SK-N-SH (cell line): ENCODE data around the gene SNRNP27. TPM values are rescaled to one million over a fixed set of nuclear protein-coding genes. Genes with fewer than 3 reads are reported as not detected.

Source experiments
- CTCF ChIA-PET: fragments of 300-600, 350-600 bp; formaldehyde crosslinking; extraction: SDS; loops from one replicate; lab custom pipeline; 2021; lab: Yijun Ruan, JAX
- POLR2A ChIA-PET: fragments of 350-600 bp; sonication (Branson Sonifier 250); formaldehyde crosslinking; extraction: SDS; loops from one replicate; lab custom pipeline; 2020; ENCODE audit warnings: antibody characterized with exemption, inconsistent platforms; lab: Yijun Ruan, JAX
- DNase-seq: peaks from one replicate; pipeline ENCODE4 v3.0.0; 2012
- H2AFZ ChIP-seq: fragments of 200-600 bp; sonication (generic); 2 replicates; pipeline ENCODE4 v1.8.1; 2016; ENCODE audit warnings: antibody characterized with exemption, mild to moderate bottlenecking, low read depth
- H3F3A ChIP-seq: fragments of 200-600 bp; sonication (generic); replicated peaks from 2 replicates; pipeline ENCODE3; 2016; ENCODE audit warnings: antibody characterized with exemption, mild to moderate bottlenecking; ENCODE audit not compliant: insufficient read depth
- H3K27ac ChIP-seq, 2 experiments: fragments of 200-500 bp in 1 of 2; fragments of 200-600 bp in 1 of 2; sonication (Bioruptor generic) in 1 of 2; sonication (generic), shearing (Covaris generic) in 1 of 2; 2 replicates each; pipeline versions ENCODE4 v1.5.1 to v1.6.1; 2014 to 2016; ENCODE audit warnings: low read depth in 2 of 2, inconsistent platforms in 1 of 2, low read length in 1 of 2, mild to moderate bottlenecking in 1 of 2, mixed read lengths in 1 of 2
- H3K27me3 ChIP-seq: fragments of 200-600 bp; sonication (generic), shearing (Covaris generic); 2 replicates; pipeline ENCODE4 v1.6.1; 2016; ENCODE audit warnings: mixed run types; ENCODE audit not compliant: insufficient read depth
- H3K36me3 ChIP-seq, 2 experiments: fragments of 200-500 bp in 1 of 2; fragments of 200-600 bp in 1 of 2; sonication (Bioruptor generic) in 1 of 2; sonication (generic) in 1 of 2; replicated peaks in 1 of 2; 2 replicates each; pipeline versions ENCODE3 to v1.5.1; 2014 to 2016; ENCODE audit warnings: low read length in 1 of 2, mild to moderate bottlenecking in 1 of 2; ENCODE audit not compliant: insufficient read depth in 2 of 2, control insufficient read depth in 1 of 2
- H3K4me1 ChIP-seq, 2 experiments: fragments of 200-500 bp in 1 of 2; fragments of 200-600 bp in 1 of 2; sonication (Bioruptor generic) in 1 of 2; sonication (generic), shearing (Covaris generic) in 1 of 2; 2 replicates each; pipeline versions ENCODE4 v1.5.1 to v1.6.1; 2014 to 2016; ENCODE audit warnings: low read depth in 1 of 2, low read length in 1 of 2, mixed run types in 1 of 2; ENCODE audit not compliant: insufficient read depth in 2 of 2, control insufficient read depth in 1 of 2
- H3K4me2 ChIP-seq: fragments of 200-600 bp; sonication (generic), shearing (Covaris generic); 2 replicates; pipeline ENCODE4 v1.6.1; 2017; ENCODE audit warnings: mixed run types
- H3K4me3 ChIP-seq, 2 experiments: fragments of 200-500 bp in 1 of 2; fragments of 200-600 bp in 1 of 2; sonication (Bioruptor generic) in 1 of 2; sonication (generic), shearing (Covaris generic) in 1 of 2; 2 replicates each; pipeline versions ENCODE4 v1.5.1 to v1.8.1; 2014 to 2016; ENCODE audit warnings: low read depth in 2 of 2, inconsistent platforms in 1 of 2, low read length in 1 of 2, mild to moderate bottlenecking in 1 of 2, mixed read lengths in 1 of 2, moderate library complexity in 1 of 2
- H3K79me2 ChIP-seq: fragments of 200-600 bp; sonication (generic); 2 replicates; pipeline ENCODE4 v1.8.1; 2017; ENCODE audit warnings: mild to moderate bottlenecking; ENCODE audit not compliant: insufficient read depth
- H3K9ac ChIP-seq: fragments of 200-600 bp; sonication (generic); 2 replicates; pipeline ENCODE4 v1.6.1; 2017; ENCODE audit warnings: mixed run types
- H3K9me2 ChIP-seq: fragments of 200-600 bp; sonication (generic); 2 replicates; pipeline ENCODE4 v1.6.1; 2017; ENCODE audit warnings: mixed run types
- H3K9me3 ChIP-seq: fragments of 200-600 bp; sonication (generic); 2 replicates; pipeline ENCODE4 v1.6.1; 2017; ENCODE audit warnings: mixed run types, mild to moderate bottlenecking, moderate library complexity
- H4K20me1 ChIP-seq: fragments of 200-600 bp; sonication (generic); 2 replicates; pipeline ENCODE4 v1.6.1; 2017; ENCODE audit warnings: mild to moderate bottlenecking, mixed run types; ENCODE audit not compliant: insufficient read depth
- ELF1 ChIP-seq: IDR thresholded peaks from 2 replicates; pipeline ENCODE4 v1.4.0; 2012
- FOSL2 ChIP-seq: IDR thresholded peaks from 2 replicates; pipeline ENCODE4 v1.4.0; 2012; ENCODE audit warnings: low read depth, mild to moderate bottlenecking, moderate library complexity, borderline replicate concordance
- GABPA ChIP-seq: IDR thresholded peaks from 2 replicates; pipeline ENCODE4 v1.4.0; 2012; ENCODE audit warnings: low read depth, mild to moderate bottlenecking
- MXI1 ChIP-seq: IDR thresholded peaks from 2 replicates; pipeline ENCODE4 v1.6.1; 2012; ENCODE audit warnings: mild to moderate bottlenecking, low read depth, low read length, improper control_type of control experiment
- NFIC ChIP-seq: IDR thresholded peaks from 2 replicates; pipeline ENCODE4 v1.4.0; 2012; ENCODE audit warnings: borderline replicate concordance
- NRF1 ChIP-seq: IDR thresholded peaks from 2 replicates; pipeline ENCODE4 v1.6.1; 2012; ENCODE audit warnings: low read depth, mild to moderate bottlenecking, low read length
- POLR2AphosphoS5 ChIP-seq: IDR thresholded peaks from 2 replicates; pipeline ENCODE4 v1.6.1; 2012; ENCODE audit warnings: low read depth, low read length
- RAD21 ChIP-seq: IDR thresholded peaks from 2 replicates; pipeline ENCODE4 v1.6.1; 2012; ENCODE audit warnings: mild to moderate bottlenecking, low read length
- RCOR1 ChIP-seq: fragments of 150-350 bp; IDR thresholded peaks from 2 replicates; pipeline ENCODE4 v1.6.1; 2017; ENCODE audit warnings: antibody characterized with exemption, low read length
- SMC3 ChIP-seq: IDR thresholded peaks from 2 replicates; pipeline ENCODE4 v1.6.1; 2012; ENCODE audit warnings: low read depth, low read length, improper control_type of control experiment
- TAF1 ChIP-seq: IDR thresholded peaks from 2 replicates; pipeline ENCODE4 v1.6.1; 2012; ENCODE audit warnings: low read depth, mild to moderate bottlenecking, low read length, moderate library complexity, borderline replicate concordance
- TEAD4 ChIP-seq: IDR thresholded peaks from 2 replicates; pipeline ENCODE4 v1.4.0; 2012; ENCODE audit warnings: mild to moderate bottlenecking, borderline replicate concordance; ENCODE audit not compliant: insufficient read depth
- YY1 ChIP-seq: IDR thresholded peaks from 2 replicates; pipeline ENCODE4 v1.4.0; 2012; ENCODE audit warnings: low read depth, mild to moderate bottlenecking
- WGBS: methylation state at CpG from one replicate; pipeline ENCODE4 v1.1.6; 2017; ENCODE audit warnings: low lambda C conversion rate; 5-methylcytosine and 5-hydroxymethylcytosine counted together
- polyA plus RNA-seq, 3 experiments: library from polyadenylated mRNA; depleted of rRNA; stranded (reverse); fragments of >200 nt; gene quantifications; 2 replicates each; pipeline ENCODE4 v1.2.3, GENCODE V29; 2012
- TF ChIP-seq, protein P1 (sequence below): IDR thresholded peaks from 2 replicates; pipeline ENCODE4 v1.6.1; 2012; ENCODE audit warnings: mild to moderate bottlenecking, low read depth, low read length, moderate library complexity
- TF ChIP-seq, protein P2 (sequence below): fragments of 150-350 bp; IDR thresholded peaks from 2 replicates; pipeline ENCODE4 v1.6.1; 2016; ENCODE audit warnings: mild to moderate bottlenecking, low read depth, low read length
- TF ChIP-seq, protein P3 (sequence below): IDR thresholded peaks from 2 replicates; pipeline ENCODE4 v1.4.0; 2012; ENCODE audit warnings: low read depth, borderline replicate concordance
- TF ChIP-seq, protein P4 (sequence below): fragments of 200-600 bp; sonication (generic); IDR thresholded peaks from 2 replicates; pipeline ENCODE4 v1.6.1; 2017; ENCODE audit warnings: antibody characterized with exemption, mild to moderate bottlenecking, moderate library complexity
- TF ChIP-seq, protein P5 (sequence below): IDR thresholded peaks from 2 replicates; pipeline ENCODE4; 2012
- TF ChIP-seq, protein P6 (sequence below): fragments of 150-350 bp; IDR thresholded peaks from 2 replicates; pipeline ENCODE4 v1.6.1; 2017; ENCODE audit warnings: antibody characterized with exemption, low read length, low read depth, borderline replicate concordance

The SNRNP27 gene
- polyA plus RNA-seq, 1 of the 3 experiments (the other 2 are of a cell fraction): 68.4 TPM

DNA sequence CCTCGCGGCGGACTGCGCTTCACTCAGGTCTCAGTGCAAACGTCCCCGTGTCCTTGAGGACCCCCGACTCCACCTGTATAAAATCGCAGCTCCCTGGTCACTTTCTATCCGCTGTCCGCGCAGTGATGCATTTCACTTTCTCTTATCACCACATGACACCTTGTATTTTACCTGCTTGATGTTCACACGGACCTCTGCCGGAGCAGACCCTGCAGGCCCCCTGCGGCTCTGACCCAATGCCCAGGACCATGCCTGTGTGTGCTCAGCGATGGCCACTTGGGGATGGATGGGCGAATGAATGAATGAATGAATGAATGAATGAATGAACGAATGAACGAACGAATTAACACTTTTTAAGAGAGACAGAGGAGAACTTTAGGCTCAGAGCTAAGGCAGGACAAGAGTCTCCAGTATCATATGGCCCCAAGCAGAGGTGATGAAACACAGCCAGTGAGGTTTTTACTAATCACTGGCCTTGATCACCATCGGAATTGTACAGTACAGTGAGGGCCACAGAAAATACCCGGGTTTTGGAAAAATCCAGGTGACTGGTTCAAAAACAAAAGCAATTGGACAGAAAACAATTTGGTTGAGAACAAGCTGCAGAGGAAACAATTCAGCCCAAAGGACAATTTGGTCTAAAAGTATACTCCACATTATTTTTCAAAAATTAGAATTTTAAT lies 55.3 kb downstream of the SNRNP27 start:
- no peak overlapping the region for H3K4me3 ChIP-seq

More for the DNA sequence above, 55.3 kb downstream of the SNRNP27 start:
- no peak overlapping the region for H2AFZ ChIP-seq
- no peaks in the 10 kb centered on the region for H3K79me2 ChIP-seq
- H3K9ac ChIP-seq: no peak overlapping the region
- no peaks in the 10 kb centered on the region for H3K9me3 ChIP-seq
- no peak overlapping the region for H3K27ac ChIP-seq
- DNase-seq: no peak
- TF ChIP-seq MXI1 (no peak), RCOR1 (no peak), SMC3 (no peak), YY1 (no peak), NFIC (no peak), TAF1 (no peak), ELF1 (no peak), TEAD4 (no peak), POLR2AphosphoS5 (no peak), NRF1 (no peak), RAD21 (no peak), GABPA (no peak), FOSL2 (no peak)
- TF ChIP-seq, protein P1, sequence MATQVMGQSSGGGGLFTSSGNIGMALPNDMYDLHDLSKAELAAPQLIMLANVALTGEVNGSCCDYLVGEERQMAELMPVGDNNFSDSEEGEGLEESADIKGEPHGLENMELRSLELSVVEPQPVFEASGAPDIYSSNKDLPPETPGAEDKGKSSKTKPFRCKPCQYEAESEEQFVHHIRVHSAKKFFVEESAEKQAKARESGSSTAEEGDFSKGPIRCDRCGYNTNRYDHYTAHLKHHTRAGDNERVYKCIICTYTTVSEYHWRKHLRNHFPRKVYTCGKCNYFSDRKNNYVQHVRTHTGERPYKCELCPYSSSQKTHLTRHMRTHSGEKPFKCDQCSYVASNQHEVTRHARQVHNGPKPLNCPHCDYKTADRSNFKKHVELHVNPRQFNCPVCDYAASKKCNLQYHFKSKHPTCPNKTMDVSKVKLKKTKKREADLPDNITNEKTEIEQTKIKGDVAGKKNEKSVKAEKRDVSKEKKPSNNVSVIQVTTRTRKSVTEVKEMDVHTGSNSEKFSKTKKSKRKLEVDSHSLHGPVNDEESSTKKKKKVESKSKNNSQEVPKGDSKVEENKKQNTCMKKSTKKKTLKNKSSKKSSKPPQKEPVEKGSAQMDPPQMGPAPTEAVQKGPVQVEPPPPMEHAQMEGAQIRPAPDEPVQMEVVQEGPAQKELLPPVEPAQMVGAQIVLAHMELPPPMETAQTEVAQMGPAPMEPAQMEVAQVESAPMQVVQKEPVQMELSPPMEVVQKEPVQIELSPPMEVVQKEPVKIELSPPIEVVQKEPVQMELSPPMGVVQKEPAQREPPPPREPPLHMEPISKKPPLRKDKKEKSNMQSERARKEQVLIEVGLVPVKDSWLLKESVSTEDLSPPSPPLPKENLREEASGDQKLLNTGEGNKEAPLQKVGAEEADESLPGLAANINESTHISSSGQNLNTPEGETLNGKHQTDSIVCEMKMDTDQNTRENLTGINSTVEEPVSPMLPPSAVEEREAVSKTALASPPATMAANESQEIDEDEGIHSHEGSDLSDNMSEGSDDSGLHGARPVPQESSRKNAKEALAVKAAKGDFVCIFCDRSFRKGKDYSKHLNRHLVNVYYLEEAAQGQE: no peak
- TF ChIP-seq, protein P2, sequence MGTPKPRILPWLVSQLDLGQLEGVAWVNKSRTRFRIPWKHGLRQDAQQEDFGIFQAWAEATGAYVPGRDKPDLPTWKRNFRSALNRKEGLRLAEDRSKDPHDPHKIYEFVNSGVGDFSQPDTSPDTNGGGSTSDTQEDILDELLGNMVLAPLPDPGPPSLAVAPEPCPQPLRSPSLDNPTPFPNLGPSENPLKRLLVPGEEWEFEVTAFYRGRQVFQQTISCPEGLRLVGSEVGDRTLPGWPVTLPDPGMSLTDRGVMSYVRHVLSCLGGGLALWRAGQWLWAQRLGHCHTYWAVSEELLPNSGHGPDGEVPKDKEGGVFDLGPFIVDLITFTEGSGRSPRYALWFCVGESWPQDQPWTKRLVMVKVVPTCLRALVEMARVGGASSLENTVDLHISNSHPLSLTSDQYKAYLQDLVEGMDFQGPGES: no peak
- TF ChIP-seq, protein P3, sequence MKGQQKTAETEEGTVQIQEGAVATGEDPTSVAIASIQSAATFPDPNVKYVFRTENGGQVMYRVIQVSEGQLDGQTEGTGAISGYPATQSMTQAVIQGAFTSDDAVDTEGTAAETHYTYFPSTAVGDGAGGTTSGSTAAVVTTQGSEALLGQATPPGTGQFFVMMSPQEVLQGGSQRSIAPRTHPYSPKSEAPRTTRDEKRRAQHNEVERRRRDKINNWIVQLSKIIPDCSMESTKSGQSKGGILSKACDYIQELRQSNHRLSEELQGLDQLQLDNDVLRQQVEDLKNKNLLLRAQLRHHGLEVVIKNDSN: no peak
- TF ChIP-seq, protein P4, sequence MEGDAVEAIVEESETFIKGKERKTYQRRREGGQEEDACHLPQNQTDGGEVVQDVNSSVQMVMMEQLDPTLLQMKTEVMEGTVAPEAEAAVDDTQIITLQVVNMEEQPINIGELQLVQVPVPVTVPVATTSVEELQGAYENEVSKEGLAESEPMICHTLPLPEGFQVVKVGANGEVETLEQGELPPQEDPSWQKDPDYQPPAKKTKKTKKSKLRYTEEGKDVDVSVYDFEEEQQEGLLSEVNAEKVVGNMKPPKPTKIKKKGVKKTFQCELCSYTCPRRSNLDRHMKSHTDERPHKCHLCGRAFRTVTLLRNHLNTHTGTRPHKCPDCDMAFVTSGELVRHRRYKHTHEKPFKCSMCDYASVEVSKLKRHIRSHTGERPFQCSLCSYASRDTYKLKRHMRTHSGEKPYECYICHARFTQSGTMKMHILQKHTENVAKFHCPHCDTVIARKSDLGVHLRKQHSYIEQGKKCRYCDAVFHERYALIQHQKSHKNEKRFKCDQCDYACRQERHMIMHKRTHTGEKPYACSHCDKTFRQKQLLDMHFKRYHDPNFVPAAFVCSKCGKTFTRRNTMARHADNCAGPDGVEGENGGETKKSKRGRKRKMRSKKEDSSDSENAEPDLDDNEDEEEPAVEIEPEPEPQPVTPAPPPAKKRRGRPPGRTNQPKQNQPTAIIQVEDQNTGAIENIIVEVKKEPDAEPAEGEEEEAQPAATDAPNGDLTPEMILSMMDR: no peak
- TF ChIP-seq, protein P5, sequence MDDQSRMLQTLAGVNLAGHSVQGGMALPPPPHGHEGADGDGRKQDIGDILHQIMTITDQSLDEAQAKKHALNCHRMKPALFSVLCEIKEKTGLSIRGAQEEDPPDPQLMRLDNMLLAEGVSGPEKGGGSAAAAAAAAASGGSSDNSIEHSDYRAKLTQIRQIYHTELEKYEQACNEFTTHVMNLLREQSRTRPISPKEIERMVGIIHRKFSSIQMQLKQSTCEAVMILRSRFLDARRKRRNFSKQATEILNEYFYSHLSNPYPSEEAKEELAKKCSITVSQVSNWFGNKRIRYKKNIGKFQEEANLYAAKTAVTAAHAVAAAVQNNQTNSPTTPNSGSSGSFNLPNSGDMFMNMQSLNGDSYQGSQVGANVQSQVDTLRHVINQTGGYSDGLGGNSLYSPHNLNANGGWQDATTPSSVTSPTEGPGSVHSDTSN: no peak
- TF ChIP-seq, protein P6, sequence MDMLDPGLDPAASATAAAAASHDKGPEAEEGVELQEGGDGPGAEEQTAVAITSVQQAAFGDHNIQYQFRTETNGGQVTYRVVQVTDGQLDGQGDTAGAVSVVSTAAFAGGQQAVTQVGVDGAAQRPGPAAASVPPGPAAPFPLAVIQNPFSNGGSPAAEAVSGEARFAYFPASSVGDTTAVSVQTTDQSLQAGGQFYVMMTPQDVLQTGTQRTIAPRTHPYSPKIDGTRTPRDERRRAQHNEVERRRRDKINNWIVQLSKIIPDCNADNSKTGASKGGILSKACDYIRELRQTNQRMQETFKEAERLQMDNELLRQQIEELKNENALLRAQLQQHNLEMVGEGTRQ: no peak
- H3K36me3 ChIP-seq: no peaks in the 10 kb centered on the region
- no peaks in the 10 kb centered on the region for H3F3A ChIP-seq
- WGBS: 62% methylated on average over 21 of the region's 21 CpGs
- H3K27me3 ChIP-seq: no peaks in the 10 kb centered on the region
- peaks cover 0 to 8% of the 10 kb centered on the region in 2 experiments; a peak in 1 of 4 replicates for H3K4me1 ChIP-seq
- no peak overlapping the region for H3K4me2 ChIP-seq
- ChIA-PET CTCF (no interaction called here), POLR2A (no interaction called here)
- H3K9me2 ChIP-seq: no peaks in the 10 kb centered on the region
- no peaks in the 10 kb centered on the region for H4K20me1 ChIP-seq
